ENCODE measurements around the gene ALDOA.

Gene ALDOA

GRCh38 chr16:30046178-30046577 lies 19.4 kb upstream of the ALDOA start:
- no peak for DNase-seq

GRCh38 chr16:30046588-30046987 lies 19.0 kb upstream of the ALDOA start:
- no peak for DNase-seq

GRCh38 chr16:30049871-30050270 lies 15.7 kb upstream of the ALDOA start:
- DNase-seq: no peak

GRCh38 chr16:30051518-30051917 lies 14.0 kb upstream of the ALDOA start:
- DNase-seq: no peak

- DNase-seq: peak; percentile 92
These were observed 12.7 kb upstream of the ALDOA start for GRCh38 chr16:30052671-30053372.

- DNase-seq: no peak
These were observed 12.1 kb upstream of the ALDOA start for GRCh38 chr16:30053376-30054015.

GRCh38 chr16:30054451-30054850 lies 11.1 kb upstream of the ALDOA start:
- DNase-seq: peak; percentile 35

GRCh38 chr16:30054959-30055553 lies 10.5 kb upstream of the ALDOA start:
- peak; percentile 65 for DNase-seq

- DNase-seq: peak; percentile 71
These were observed 5.2 kb upstream of the ALDOA start for GRCh38 chr16:30060346-30060745.

- peak; percentile 52 for DNase-seq
These were observed 4.6 kb upstream of the ALDOA start for GRCh38 chr16:30060836-30061554.

GRCh38 chr16:30063278-30063892 lies 2.2 kb upstream of the ALDOA start:
- no peak for DNase-seq

- DNase-seq: peak; percentile 85
These were observed 1.4 kb upstream of the ALDOA start for GRCh38 chr16:30063893-30064728.

GRCh38 chr16:30064729-30065101 lies 845 bp upstream of the ALDOA start:
- no peak for DNase-seq

GRCh38 chr16:30065943-30066760 lies 592 bp downstream of the ALDOA start:
- DNase-seq: peak; percentile 20

GRCh38 chr16:30066761-30067583 lies 1.4 kb downstream of the ALDOA start:
- no peak for DNase-seq

GRCh38 chr16:30067584-30067916 lies 2.0 kb downstream of the ALDOA start:
- no peak for DNase-seq

- no peak for DNase-seq
These were observed 2.8 kb downstream of the ALDOA start for GRCh38 chr16:30068333-30068732.

GRCh38 chr16:30068750-30069610 lies 3.4 kb downstream of the ALDOA start:
- DNase-seq: peak; percentile 25
